ENCODE data around the gene CCDC61. TPM values are rescaled to one million over a fixed set of nuclear protein-coding genes. Genes with fewer than 3 reads are reported as not detected.

CCDC61 gene
- 24.1 TPM for total RNA-seq

GRCh38 chr19:45994998-45995714 lies at the start of gene CCDC61:
Gene CCDC61 (plus strand): TSS chr19:45995467. CDS start chr19:46003019, 7,552 bp downstream.
- peak; percentile 98 for DNase-seq (ENCODE audit: low spot score)

GRCh38 chr19:45947926-45948325 lies 47.3 kb upstream of the CCDC61 start:
- DNase-seq (ENCODE audit: low spot score) = no peak

GRCh38 chr19:45952341-45952685 lies 43.0 kb upstream of the CCDC61 start:
- no peak for DNase-seq (ENCODE audit: low spot score)

GRCh38 chr19:45952686-45953505 lies 42.4 kb upstream of the CCDC61 start:
- peak; percentile 32 for DNase-seq (ENCODE audit: low spot score)

GRCh38 chr19:45953676-45954075 lies 41.6 kb upstream of the CCDC61 start:
- DNase-seq (ENCODE audit: low spot score) = no peak

GRCh38 chr19:45954156-45954555 lies 41.1 kb upstream of the CCDC61 start:
- DNase-seq (ENCODE audit: low spot score) = no peak

GRCh38 chr19:45955905-45956608 lies 39.2 kb upstream of the CCDC61 start:
- DNase-seq (ENCODE audit: low spot score) = peak; percentile 30

GRCh38 chr19:45958320-45958719 lies 36.9 kb upstream of the CCDC61 start:
- no peak for DNase-seq (ENCODE audit: low spot score)

GRCh38 chr19:45958769-45959516 lies 36.3 kb upstream of the CCDC61 start:
- DNase-seq (ENCODE audit: low spot score) = no peak

GRCh38 chr19:45959517-45960025 lies 35.7 kb upstream of the CCDC61 start:
- DNase-seq (ENCODE audit: low spot score) = no peak

GRCh38 chr19:45960595-45961235 lies 34.6 kb upstream of the CCDC61 start:
- no peak for DNase-seq (ENCODE audit: low spot score)

GRCh38 chr19:45962021-45962420 lies 33.2 kb upstream of the CCDC61 start:
- no peak for DNase-seq (ENCODE audit: low spot score)

- DNase-seq (ENCODE audit: low spot score) = no peak
These were observed 28.0 kb upstream of the CCDC61 start for GRCh38 chr19:45967246-45967645.

GRCh38 chr19:45968626-45969025 lies 26.6 kb upstream of the CCDC61 start:
- no peak for DNase-seq (ENCODE audit: low spot score)

GRCh38 chr19:45969676-45970075 lies 25.6 kb upstream of the CCDC61 start:
- no peak for DNase-seq (ENCODE audit: low spot score)

- DNase-seq (ENCODE audit: low spot score) = no peak
These were observed 23.9 kb upstream of the CCDC61 start for GRCh38 chr19:45971260-45971902.

GRCh38 chr19:45972081-45972946 lies 23.0 kb upstream of the CCDC61 start:
- no peak for DNase-seq (ENCODE audit: low spot score)

- DNase-seq (ENCODE audit: low spot score) = no peak
These were observed 22.2 kb upstream of the CCDC61 start for GRCh38 chr19:45972947-45973540.

Measured in mucosa of gallbladder (tissue), 1 donor.